ENCODE measurements around the gene RFX4. TPM values are rescaled to one million over a fixed set of nuclear protein-coding genes. Genes with fewer than 3 reads are reported as not detected.

The RFX4 gene
- total and polyA plus RNA-seq, 8 donors = 0.05 to 0.51 (median 0.12) TPM; not detected in 1

DNA sequence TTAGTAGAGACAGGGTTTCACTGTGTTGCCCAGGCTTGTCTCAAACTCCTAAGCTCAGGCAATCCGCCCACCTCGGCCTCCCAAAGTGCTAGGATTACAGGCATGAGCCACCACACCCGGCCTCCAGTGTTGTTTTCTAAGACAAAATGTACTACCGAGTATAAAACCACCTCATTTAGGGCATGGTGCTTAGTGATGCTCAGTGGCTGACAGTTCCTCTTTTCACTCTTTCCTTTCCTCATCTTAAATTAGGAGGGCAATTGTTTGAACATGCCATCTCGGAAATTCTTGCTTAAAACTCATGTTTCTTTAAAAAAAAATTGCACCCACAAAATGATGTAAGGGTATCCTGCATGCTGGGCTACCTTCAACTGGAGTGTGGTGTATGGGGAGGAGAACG, 89.0 kb downstream of the RFX4 start:
- intact Hi-C loops (cut with DNase I) = no loop called here
- Histone ChIP-seq H3K9me3 (no peaks in the 10 kb centered on the region), H3K27me3 (no peaks in the 10 kb centered on the region), H3K27ac (no peak overlapping the region), H3K4me1 (no peaks in the 10 kb centered on the region), H3K4me3 (no peak overlapping the region), H3K36me3 (no peaks in the 10 kb centered on the region)
- 64 to 72% methylated on average over 6 of the region's 6 CpGs for WGBS, 2 donors
- ATAC-seq (no peak), DNase-seq (no peak), FAIRE-seq (no peak)
- TF ChIP-seq, protein P1, sequence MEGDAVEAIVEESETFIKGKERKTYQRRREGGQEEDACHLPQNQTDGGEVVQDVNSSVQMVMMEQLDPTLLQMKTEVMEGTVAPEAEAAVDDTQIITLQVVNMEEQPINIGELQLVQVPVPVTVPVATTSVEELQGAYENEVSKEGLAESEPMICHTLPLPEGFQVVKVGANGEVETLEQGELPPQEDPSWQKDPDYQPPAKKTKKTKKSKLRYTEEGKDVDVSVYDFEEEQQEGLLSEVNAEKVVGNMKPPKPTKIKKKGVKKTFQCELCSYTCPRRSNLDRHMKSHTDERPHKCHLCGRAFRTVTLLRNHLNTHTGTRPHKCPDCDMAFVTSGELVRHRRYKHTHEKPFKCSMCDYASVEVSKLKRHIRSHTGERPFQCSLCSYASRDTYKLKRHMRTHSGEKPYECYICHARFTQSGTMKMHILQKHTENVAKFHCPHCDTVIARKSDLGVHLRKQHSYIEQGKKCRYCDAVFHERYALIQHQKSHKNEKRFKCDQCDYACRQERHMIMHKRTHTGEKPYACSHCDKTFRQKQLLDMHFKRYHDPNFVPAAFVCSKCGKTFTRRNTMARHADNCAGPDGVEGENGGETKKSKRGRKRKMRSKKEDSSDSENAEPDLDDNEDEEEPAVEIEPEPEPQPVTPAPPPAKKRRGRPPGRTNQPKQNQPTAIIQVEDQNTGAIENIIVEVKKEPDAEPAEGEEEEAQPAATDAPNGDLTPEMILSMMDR (IDR thresholded peaks at IDR 0.05) = no peak

GRCh38 chr12:106672314-106673025, 89.7 kb downstream of the RFX4 start:
- Histone ChIP-seq H3K27me3 (no peaks in the 10 kb centered on the region), H3K4me1 (no peaks in the 10 kb centered on the region), H3K9me3 (no peaks in the 10 kb centered on the region), H3K27ac (no peak overlapping the region), H3K36me3 (no peaks in the 10 kb centered on the region), H3K4me3 (no peak overlapping the region)
- FAIRE-seq (no peak), DNase-seq (no peak), ATAC-seq (no peak)
- WGBS, 2 donors = 35 to 37% methylated on average over 8 of the region's 8 CpGs
- TF ChIP-seq, protein P1 (IDR thresholded peaks at IDR 0.05) = no peak
- intact Hi-C loops (cut with DNase I) = no loop called here

- no peak for FAIRE-seq
- intact Hi-C loops (cut with DNase I) = no loop called here
- H3K4me3 ChIP-seq = no peak overlapping the region
- no peak for ATAC-seq
- no peaks in the 10 kb centered on the region for H3K4me1 ChIP-seq
- no peaks in the 10 kb centered on the region for H3K9me3 ChIP-seq
- H3K36me3 ChIP-seq = no peaks in the 10 kb centered on the region
- TF ChIP-seq, protein P1 (IDR thresholded peaks at IDR 0.05) = no peak
- H3K27ac ChIP-seq = no peak overlapping the region
- H3K27me3 ChIP-seq = no peaks in the 10 kb centered on the region
- no peak for DNase-seq
- 49 to 63% methylated on average over 8 of the region's 8 CpGs for WGBS, 2 donors
These were observed 90.3 kb downstream of the RFX4 start for GRCh38 chr12:106673141-106673540.

- intact Hi-C loops (cut with DNase I) = no loop called here
- H3K27me3 ChIP-seq = no peaks in the 10 kb centered on the region
- no peak overlapping the region for H3K4me3 ChIP-seq
- no peak for ATAC-seq
- no peaks in the 10 kb centered on the region for H3K4me1 ChIP-seq
- H3K36me3 ChIP-seq = no peaks in the 10 kb centered on the region
- FAIRE-seq = no peak
- H3K27ac ChIP-seq = no peak overlapping the region
- DNase-seq = no peak
- TF ChIP-seq, protein P1 (IDR thresholded peaks at IDR 0.05) = no peak
- WGBS, 2 donors = 81 to 89% methylated on average over 10 of the region's 10 CpGs
- no peaks in the 10 kb centered on the region for H3K9me3 ChIP-seq
These were observed 93.0 kb downstream of the RFX4 start for GRCh38 chr12:106675651-106676435.

DNA sequence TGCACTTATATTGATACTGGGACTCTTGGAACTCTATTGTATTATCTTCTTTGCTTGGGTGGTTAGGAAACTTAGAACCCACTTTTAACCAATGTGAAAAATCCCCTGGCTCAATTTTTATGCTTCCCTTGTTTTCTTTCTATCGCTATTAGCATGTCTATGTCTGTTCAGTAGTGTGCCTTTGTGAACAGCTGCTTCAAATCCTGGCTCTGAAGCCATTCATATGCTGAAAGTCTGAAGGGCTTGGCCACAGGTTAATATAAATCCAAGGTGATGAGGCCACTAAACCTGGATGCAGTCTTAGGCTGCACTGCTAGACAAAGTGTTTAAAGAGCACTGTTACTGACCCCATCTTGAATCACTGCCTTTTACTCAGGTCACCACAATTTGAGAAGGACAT, 96.8 kb downstream of the RFX4 start:
- no peak for ATAC-seq
- WGBS, 2 donors = 79 to 87% methylated on average over 1 of the region's 1 CpG

More for the DNA sequence above, 96.8 kb downstream of the RFX4 start:
- DNase-seq = no peak
- intact Hi-C loops (cut with DNase I) = no loop called here
- no peaks in the 10 kb centered on the region for H3K9me3 ChIP-seq
- H3K27me3 ChIP-seq = no peaks in the 10 kb centered on the region
- FAIRE-seq = no peak
- TF ChIP-seq, protein P1 (IDR thresholded peaks at IDR 0.05) = no peak
- no peaks in the 10 kb centered on the region for H3K36me3 ChIP-seq
- no peaks in the 10 kb centered on the region for H3K4me1 ChIP-seq
- no peak overlapping the region for H3K4me3 ChIP-seq
- H3K27ac ChIP-seq = no peak overlapping the region

All from pancreas (tissue), 10 donors.